Measurements from ENCODE around the gene FAM168A.

FAM168A gene

DNA sequence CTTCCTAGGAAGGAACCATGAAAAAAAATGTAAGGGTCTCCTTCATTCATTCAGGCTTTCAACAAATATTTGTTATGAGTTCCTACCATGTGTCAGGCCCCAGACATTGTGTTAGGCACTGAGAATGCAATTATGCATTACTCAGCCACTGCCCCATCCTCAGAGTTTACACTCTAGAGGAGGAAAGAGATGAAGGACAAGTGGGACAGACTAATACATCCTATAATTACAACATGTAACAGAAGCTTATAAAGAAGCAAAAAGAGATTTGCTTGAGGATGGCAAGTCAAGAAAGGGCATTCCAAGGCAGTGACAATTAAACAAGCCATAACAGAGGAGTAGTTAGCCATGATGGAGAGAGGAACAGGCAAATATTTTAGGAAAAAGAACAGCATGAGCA lies 78.6 kb downstream of the FAM168A start:
- no peak overlapping the region for H3K4me3 ChIP-seq (ENCODE audit: low read depth, low read length)
- no peak for DNase-seq (ENCODE audit: low read depth)
- TF ChIP-seq, protein P1, sequence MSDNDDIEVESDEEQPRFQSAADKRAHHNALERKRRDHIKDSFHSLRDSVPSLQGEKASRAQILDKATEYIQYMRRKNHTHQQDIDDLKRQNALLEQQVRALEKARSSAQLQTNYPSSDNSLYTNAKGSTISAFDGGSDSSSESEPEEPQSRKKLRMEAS (IDR thresholded peaks at IDR 0.05; ENCODE audit: low read depth, low read length) = no peak
- TF ChIP-seq, protein P2, sequence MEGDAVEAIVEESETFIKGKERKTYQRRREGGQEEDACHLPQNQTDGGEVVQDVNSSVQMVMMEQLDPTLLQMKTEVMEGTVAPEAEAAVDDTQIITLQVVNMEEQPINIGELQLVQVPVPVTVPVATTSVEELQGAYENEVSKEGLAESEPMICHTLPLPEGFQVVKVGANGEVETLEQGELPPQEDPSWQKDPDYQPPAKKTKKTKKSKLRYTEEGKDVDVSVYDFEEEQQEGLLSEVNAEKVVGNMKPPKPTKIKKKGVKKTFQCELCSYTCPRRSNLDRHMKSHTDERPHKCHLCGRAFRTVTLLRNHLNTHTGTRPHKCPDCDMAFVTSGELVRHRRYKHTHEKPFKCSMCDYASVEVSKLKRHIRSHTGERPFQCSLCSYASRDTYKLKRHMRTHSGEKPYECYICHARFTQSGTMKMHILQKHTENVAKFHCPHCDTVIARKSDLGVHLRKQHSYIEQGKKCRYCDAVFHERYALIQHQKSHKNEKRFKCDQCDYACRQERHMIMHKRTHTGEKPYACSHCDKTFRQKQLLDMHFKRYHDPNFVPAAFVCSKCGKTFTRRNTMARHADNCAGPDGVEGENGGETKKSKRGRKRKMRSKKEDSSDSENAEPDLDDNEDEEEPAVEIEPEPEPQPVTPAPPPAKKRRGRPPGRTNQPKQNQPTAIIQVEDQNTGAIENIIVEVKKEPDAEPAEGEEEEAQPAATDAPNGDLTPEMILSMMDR (IDR thresholded peaks at IDR 0.05; ENCODE audit: low read depth, low read length) = no peak
- no peak for TF ChIP-seq POLR2A (IDR thresholded peaks at IDR 0.05; ENCODE audit: extremely low read depth, insufficient read length)
- TF ChIP-seq MYC (IDR thresholded peaks at IDR 0.05; ENCODE audit: low read depth, low read length) = no peak

DNA sequence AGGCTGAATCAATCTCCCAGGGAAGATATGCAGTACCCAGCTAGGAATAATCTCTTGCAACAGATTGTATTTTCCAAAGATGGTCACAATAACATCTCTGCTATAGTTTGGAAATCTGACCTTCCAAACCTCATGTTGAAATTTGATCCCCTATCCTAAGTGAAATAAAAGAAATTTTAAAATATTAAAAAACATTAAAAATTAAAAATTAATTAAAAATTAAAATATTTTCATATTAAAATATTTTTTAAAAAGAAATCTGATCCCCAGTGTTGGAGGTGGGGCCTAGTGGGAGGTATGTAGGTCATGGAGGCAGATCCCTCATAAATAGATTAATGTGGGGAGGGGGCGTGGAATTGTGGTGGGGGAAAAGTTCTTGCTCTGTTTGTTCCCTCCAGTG lies 79.7 kb downstream of the FAM168A start:
- no peak overlapping the region for H3K4me3 ChIP-seq (ENCODE audit: low read depth, low read length)
- DNase-seq (ENCODE audit: low read depth) = no peak
- TF ChIP-seq, protein P1 (IDR thresholded peaks at IDR 0.05; ENCODE audit: low read depth, low read length) = no peak
- TF ChIP-seq POLR2A (IDR thresholded peaks at IDR 0.05; ENCODE audit: extremely low read depth, insufficient read length) (no peak), MYC (IDR thresholded peaks at IDR 0.05; ENCODE audit: low read depth, low read length) (no peak)
- TF ChIP-seq, protein P2 (IDR thresholded peaks at IDR 0.05; ENCODE audit: low read depth, low read length) = no peak

DNA sequence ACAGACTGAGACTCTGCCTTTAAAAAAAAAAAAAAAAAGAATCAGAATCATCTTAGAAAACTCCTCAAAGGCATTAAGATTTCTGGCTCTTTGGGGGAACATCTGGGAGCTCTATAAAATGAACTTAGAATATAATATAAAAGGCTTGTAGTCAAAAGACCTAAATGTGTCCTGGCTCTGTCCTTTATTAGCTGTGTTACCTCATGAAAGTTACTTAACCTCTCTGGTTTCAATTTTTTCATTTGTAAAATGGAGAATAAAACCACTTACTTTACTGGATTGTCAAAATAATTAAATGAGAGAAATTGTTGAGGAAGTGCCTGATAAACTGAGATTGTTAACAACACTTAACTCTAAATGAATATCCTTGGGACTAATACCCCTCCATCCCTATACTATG lies 81.8 kb downstream of the FAM168A start:
- TF ChIP-seq POLR2A (IDR thresholded peaks at IDR 0.05; ENCODE audit: extremely low read depth, insufficient read length) (no peak), MYC (IDR thresholded peaks at IDR 0.05; ENCODE audit: low read depth, low read length) (no peak)
- TF ChIP-seq, protein P1 (IDR thresholded peaks at IDR 0.05; ENCODE audit: low read depth, low read length) = no peak
- TF ChIP-seq, protein P2 (IDR thresholded peaks at IDR 0.05; ENCODE audit: low read depth, low read length) = no peak
- no peak overlapping the region for H3K4me3 ChIP-seq (ENCODE audit: low read depth, low read length)
- no peak for DNase-seq (ENCODE audit: low read depth)

DNA sequence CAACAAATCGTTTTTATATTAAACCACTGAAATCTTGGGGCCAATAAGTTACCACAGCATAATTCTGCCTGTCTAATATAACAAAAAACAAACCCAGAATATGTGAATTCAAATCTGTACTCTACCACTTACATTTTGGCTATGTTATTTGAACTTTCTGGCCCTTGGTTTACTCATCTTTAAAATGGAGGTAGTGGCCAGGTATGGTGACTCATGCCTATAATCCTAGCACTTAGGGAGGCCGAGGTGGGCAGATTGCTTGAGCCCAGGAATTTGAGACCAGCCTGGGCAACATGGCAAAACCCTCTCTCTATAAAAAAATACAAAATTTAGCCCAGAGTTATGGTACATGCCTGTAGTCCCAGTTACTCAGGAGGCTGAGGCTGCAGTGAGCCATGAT lies 84.2 kb downstream of the FAM168A start:
- DNase-seq (ENCODE audit: low read depth) = no peak
- H3K4me3 ChIP-seq (ENCODE audit: low read depth, low read length) = no peak overlapping the region
- TF ChIP-seq, protein P2 (IDR thresholded peaks at IDR 0.05; ENCODE audit: low read depth, low read length) = no peak
- TF ChIP-seq POLR2A (IDR thresholded peaks at IDR 0.05; ENCODE audit: extremely low read depth, insufficient read length) (no peak), MYC (IDR thresholded peaks at IDR 0.05; ENCODE audit: low read depth, low read length) (no peak)
- TF ChIP-seq, protein P1 (IDR thresholded peaks at IDR 0.05; ENCODE audit: low read depth, low read length) = no peak

DNA sequence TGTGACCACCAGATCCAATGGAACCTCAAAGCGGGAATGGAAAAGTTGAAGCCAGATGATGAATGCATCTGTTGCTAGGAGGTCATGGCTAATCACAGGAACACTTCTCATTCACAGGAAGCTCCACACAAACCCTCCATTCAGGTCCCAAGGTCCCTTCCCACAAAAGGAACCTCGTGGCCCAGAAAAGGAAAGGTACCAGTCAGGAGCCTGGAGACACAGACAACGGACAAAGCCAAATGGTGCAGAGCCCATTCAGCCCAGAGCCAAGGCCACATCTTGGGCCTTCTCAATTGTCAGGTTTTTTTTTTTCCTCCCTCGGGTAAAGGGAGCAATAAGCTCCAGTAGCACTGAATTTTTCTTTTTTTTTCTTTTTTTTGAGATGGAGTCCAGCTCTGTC lies 87.0 kb downstream of the FAM168A start:
- TF ChIP-seq MYC (IDR thresholded peaks at IDR 0.05; ENCODE audit: low read depth, low read length) = no peak
- no peak for TF ChIP-seq POLR2A (IDR thresholded peaks at IDR 0.05; ENCODE audit: extremely low read depth, insufficient read length)
- TF ChIP-seq, protein P1 (IDR thresholded peaks at IDR 0.05; ENCODE audit: low read depth, low read length) = no peak
- TF ChIP-seq, protein P2 (IDR thresholded peaks at IDR 0.05; ENCODE audit: low read depth, low read length) = no peak
- DNase-seq (ENCODE audit: low read depth) = no peak
- H3K4me3 ChIP-seq (ENCODE audit: low read depth, low read length) = no peak overlapping the region

DNA sequence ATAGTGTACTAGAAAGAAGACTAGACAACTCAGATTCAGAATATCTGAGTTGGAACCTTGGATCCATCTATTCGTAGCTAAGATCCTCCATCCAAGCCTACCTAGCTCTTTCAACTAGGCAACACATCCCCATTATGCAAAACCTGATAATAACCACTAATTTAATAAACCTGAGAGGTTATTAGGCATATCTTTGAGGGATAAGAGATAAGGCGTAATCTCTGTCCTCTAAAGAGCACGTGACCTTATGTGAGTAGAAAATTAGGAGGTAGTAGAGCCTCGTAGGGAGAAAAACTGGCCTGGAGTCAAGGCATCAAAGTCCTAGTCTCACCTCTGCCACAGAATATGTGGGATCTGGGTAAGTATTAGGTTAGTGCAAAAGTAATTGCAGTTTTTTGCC lies 87.8 kb downstream of the FAM168A start:
- DNase-seq (ENCODE audit: low read depth) = no peak
- TF ChIP-seq, protein P2 (IDR thresholded peaks at IDR 0.05; ENCODE audit: low read depth, low read length) = no peak
- TF ChIP-seq, protein P1 (IDR thresholded peaks at IDR 0.05; ENCODE audit: low read depth, low read length) = no peak
- TF ChIP-seq MYC (IDR thresholded peaks at IDR 0.05; ENCODE audit: low read depth, low read length) (no peak), POLR2A (IDR thresholded peaks at IDR 0.05; ENCODE audit: extremely low read depth, insufficient read length) (no peak)

More for the DNA sequence above, 87.8 kb downstream of the FAM168A start:
- no peak overlapping the region for H3K4me3 ChIP-seq (ENCODE audit: low read depth, low read length)
